ENCODE measurements around the gene TCHHL1. TPM values are rescaled to one million over a fixed set of nuclear protein-coding genes. Genes with fewer than 3 reads are reported as not detected.

TCHHL1 gene
- total RNA-seq, 1 experiment from 2014 or later: not detected

- RAD21 ChIA-PET (ENCODE audit: low non-redundant PET in 1 of 2, low total read pairs in 2 of 2, uncharacterized antibody in 2 of 2, unreplicated experiment in 2 of 2): no interaction called here
- no peaks in the 10 kb centered on the region for H3K36me3 ChIP-seq (ENCODE audit: control insufficient read depth in 1 of 2, insufficient read depth in 2 of 2, low read length in 2 of 2)
- ATAC-seq (no peak), DNase-seq (ENCODE audit: low read depth, low spot score) (no peak)
- H3K79me2 ChIP-seq (ENCODE audit: insufficient read depth, low read length): peaks cover 27% of the 10 kb centered on the region
- no TSS peak for BruUV-seq (replicated peaks)
- H2AFZ ChIP-seq (ENCODE audit: low read depth, low read length, poor library complexity, severe bottlenecking): no peak overlapping the region
- H3K4me1 ChIP-seq (ENCODE audit: control insufficient read depth in 1 of 2, insufficient read depth in 2 of 2, low read length in 2 of 2): peaks cover 17 to 24% of the 10 kb centered on the region in 2 experiments
- H4K20me1 ChIP-seq (ENCODE audit: insufficient read depth): no peaks in the 10 kb centered on the region
- CTCF ChIA-PET: interaction anchor here (1.7 kb wide), 1 partner anchor 9 kb away, joined by 4 read pairs; no protein-coding TSS in a partner anchor
- no peak overlapping the region for H3K27ac ChIP-seq (ENCODE audit: low read depth, low read length)
- H3K27me3 ChIP-seq (ENCODE audit: insufficient read depth, low read length): no peaks in the 10 kb centered on the region; the same call in 1 of the 2 replicates
- no peak for TF ChIP-seq YY1 (IDR thresholded peaks at IDR 0.05; ENCODE audit: extremely low read depth, insufficient replicate concordance, low read depth, low read length)
- TF ChIP-seq ZNF274 (IDR thresholded peaks at IDR 0.05; ENCODE audit: low read depth, low read length): no peak
- no peak for TF ChIP-seq POLR2AphosphoS5 (IDR thresholded peaks at IDR 0.05; ENCODE audit: low read depth, low read length)
- TF ChIP-seq SIN3A (IDR thresholded peaks at IDR 0.05; ENCODE audit: low read depth): no peak
- no peak for TF ChIP-seq ZBTB33 (IDR thresholded peaks at IDR 0.05; ENCODE audit: extremely low read depth, insufficient replicate concordance, low read length)
- TF ChIP-seq, protein P1, sequence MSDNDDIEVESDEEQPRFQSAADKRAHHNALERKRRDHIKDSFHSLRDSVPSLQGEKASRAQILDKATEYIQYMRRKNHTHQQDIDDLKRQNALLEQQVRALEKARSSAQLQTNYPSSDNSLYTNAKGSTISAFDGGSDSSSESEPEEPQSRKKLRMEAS (IDR thresholded peaks at IDR 0.05): no peak
- no peak for TF ChIP-seq ATF3 (IDR thresholded peaks at IDR 0.05)
- TF ChIP-seq ZFX (IDR thresholded peaks at IDR 0.05): no peak
- no peak for TF ChIP-seq RAD21 (IDR thresholded peaks at IDR 0.05; ENCODE audit: low read depth)
- no peak for TF ChIP-seq SRF (IDR thresholded peaks at IDR 0.05; ENCODE audit: low read depth)
- TF ChIP-seq CBX3 (IDR thresholded peaks at IDR 0.05; ENCODE audit: low read depth): no peak
- no peak for TF ChIP-seq JUND (IDR thresholded peaks at IDR 0.05)
- no peak for TF ChIP-seq ELF1 (IDR thresholded peaks at IDR 0.05; ENCODE audit: borderline replicate concordance, low read depth)
- TF ChIP-seq FOSL1 (IDR thresholded peaks at IDR 0.05; ENCODE audit: low read depth): no peak
- TF ChIP-seq REST (IDR thresholded peaks at IDR 0.05; ENCODE audit: low read depth): no peak
- TF ChIP-seq, protein P2, sequence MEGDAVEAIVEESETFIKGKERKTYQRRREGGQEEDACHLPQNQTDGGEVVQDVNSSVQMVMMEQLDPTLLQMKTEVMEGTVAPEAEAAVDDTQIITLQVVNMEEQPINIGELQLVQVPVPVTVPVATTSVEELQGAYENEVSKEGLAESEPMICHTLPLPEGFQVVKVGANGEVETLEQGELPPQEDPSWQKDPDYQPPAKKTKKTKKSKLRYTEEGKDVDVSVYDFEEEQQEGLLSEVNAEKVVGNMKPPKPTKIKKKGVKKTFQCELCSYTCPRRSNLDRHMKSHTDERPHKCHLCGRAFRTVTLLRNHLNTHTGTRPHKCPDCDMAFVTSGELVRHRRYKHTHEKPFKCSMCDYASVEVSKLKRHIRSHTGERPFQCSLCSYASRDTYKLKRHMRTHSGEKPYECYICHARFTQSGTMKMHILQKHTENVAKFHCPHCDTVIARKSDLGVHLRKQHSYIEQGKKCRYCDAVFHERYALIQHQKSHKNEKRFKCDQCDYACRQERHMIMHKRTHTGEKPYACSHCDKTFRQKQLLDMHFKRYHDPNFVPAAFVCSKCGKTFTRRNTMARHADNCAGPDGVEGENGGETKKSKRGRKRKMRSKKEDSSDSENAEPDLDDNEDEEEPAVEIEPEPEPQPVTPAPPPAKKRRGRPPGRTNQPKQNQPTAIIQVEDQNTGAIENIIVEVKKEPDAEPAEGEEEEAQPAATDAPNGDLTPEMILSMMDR (IDR thresholded peaks at IDR 0.05 in 2 of 3, conservative IDR thresholded peaks at IDR 0.05 in 1 of 3; ENCODE audit: borderline replicate concordance in 1 of 3, insufficient read depth in 1 of 3, low read depth in 2 of 3, low read length in 2 of 3): no peak
- H3K4me3 ChIP-seq (replicated peaks in 1 of 2; ENCODE audit: low read depth in 1 of 2, low read length in 2 of 2): no peak overlapping the region
- intact Hi-C loops (cut with micrococcal nuclease): no loop called here
- H3K9me3 ChIP-seq (ENCODE audit: control insufficient read depth in 1 of 2, insufficient read depth in 1 of 2, low read depth in 1 of 2, low read length in 2 of 2): no peaks in the 10 kb centered on the region
- no peak overlapping the region for H3K4me2 ChIP-seq (ENCODE audit: low read length)
- H3K9me2 ChIP-seq (ENCODE audit: insufficient read depth): no peaks in the 10 kb centered on the region; the same call in 1 of the 2 replicates
- POLR2A ChIA-PET: interaction anchor here (1.0 kb wide), 1 partner anchor 9 kb away, joined by 5 read pairs; no protein-coding TSS in a partner anchor
- no peak overlapping the region for H3K9ac ChIP-seq (ENCODE audit: low read length)
Measured at GRCh38 chr1:152038871-152039270, 50.0 kb downstream of the TCHHL1 start.

All from HCT116 (cell line).